GM12874 (cell line): ENCODE measurements around the gene MED15.

Source experiments
- CTCF ChIP-seq: IDR thresholded peaks from 2 replicates; pipeline ENCODE4 v1.5.1; 2011; ENCODE audit warnings: low read depth, mild to moderate bottlenecking, control low read depth, low read length, moderate library complexity; ENCODE audit not compliant: insufficient read depth

The MED15 gene

GRCh38 chr22:20563941-20564371 lies 56.5 kb downstream of the MED15 start:
- TF ChIP-seq CTCF = no peak

GRCh38 chr22:20565079-20565734 lies 57.8 kb downstream of the MED15 start:
- TF ChIP-seq CTCF = no peak

GRCh38 chr22:20565761-20566160 lies 58.4 kb downstream of the MED15 start:
- TF ChIP-seq CTCF = no peak

- no peak for TF ChIP-seq CTCF
These were observed 59.2 kb downstream of the MED15 start for GRCh38 chr22:20566420-20567260.

- TF ChIP-seq CTCF = no peak
These were observed 60.0 kb downstream of the MED15 start for GRCh38 chr22:20567371-20567847.

- no peak for TF ChIP-seq CTCF
These were observed 60.6 kb downstream of the MED15 start for GRCh38 chr22:20567993-20568417.

GRCh38 chr22:20568502-20569058 lies 61.2 kb downstream of the MED15 start:
- TF ChIP-seq CTCF = no peak
